ENCODE results near the gene PARP16.
A peak's percentile ranks its signal among the peaks of the same experiment; 100 is the strongest.

Gene PARP16, protein sequence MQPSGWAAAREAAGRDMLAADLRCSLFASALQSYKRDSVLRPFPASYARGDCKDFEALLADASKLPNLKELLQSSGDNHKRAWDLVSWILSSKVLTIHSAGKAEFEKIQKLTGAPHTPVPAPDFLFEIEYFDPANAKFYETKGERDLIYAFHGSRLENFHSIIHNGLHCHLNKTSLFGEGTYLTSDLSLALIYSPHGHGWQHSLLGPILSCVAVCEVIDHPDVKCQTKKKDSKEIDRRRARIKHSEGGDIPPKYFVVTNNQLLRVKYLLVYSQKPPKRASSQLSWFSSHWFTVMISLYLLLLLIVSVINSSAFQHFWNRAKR

DNA sequence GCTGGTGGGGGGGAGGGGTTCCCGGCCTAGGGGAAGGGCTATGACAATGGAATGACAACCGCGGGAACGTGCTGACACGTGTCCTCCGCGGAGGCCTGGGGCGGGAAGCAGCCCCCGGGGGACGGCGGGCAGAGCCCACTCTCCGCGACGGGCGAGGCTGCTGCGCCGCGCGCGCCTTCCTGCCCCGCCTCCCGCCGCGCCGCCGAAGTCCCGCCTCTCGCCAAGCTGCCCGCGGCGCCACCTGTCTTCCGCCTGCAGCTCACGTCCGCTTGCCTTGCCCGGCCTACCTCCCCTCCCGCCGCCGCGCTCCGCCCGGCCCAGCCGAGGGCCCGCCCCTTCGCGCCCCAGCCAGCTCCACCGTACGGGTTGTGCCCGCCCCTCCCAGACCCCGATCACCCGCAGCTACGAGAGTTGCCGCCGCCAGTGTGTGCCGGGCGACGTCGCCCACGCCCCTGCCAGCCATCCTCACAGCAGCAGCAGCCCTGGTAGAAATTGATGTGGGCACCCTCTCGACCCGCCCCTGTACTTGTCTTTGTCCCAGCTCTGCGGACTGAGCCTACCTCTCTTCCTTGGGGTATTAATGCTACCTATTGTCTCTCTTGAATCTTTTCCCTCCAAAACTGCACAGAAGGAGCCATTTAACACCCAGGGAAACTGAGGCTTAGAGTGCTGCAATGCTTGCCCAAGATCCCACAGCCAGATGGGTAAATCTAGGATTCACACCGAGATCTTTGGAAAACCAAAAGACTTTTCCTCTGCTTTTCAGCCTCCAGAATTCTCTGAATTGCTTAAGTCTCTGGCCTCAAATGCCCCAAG is at the start of gene PARP16:
PARP16 (minus strand) TSS at position 180 of the 816 bp plus-strand sequence. CDS start 457 bp downstream, outside the sequence.
- DNase-seq (ENCODE audit: low read depth), result peak; percentile 95

DNA sequence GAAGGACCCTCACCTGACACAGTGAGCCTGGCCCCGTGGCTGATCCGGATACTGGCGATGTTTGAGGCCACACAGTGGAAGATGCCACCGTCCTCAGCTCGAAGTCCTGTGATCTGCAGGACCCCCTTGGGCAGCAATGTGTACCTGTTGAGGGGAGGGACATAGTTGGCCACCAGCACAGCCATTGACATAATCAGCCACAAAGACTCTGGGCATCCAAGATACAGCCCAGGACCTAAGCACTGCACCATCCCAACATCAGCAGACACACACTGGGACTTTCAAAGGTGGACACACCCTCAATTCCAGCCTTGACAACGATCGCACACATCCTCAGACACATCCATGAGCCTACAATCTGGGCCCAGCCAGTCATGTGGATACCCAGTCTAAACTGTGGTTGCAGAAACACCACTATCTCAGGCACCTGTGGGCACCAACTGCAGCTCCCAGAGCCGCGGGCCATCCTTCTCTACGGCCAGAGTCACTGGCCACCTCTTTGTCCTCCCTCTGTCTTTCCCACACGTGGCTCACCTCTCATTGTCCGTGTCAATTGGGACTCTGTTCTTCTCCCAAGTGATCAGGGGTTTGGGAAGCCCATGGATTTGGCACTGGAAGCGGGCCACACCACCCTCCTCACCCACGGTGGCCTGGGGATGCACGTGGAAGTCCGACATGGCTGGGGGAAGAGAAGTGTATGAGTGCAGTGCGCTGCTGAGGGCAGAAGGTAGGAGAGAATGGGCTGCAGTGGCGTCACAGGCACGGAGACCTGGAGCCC is 48.8 kb upstream of the PARP16 start:
- DNase-seq (ENCODE audit: low read depth), result no peak

DNA sequence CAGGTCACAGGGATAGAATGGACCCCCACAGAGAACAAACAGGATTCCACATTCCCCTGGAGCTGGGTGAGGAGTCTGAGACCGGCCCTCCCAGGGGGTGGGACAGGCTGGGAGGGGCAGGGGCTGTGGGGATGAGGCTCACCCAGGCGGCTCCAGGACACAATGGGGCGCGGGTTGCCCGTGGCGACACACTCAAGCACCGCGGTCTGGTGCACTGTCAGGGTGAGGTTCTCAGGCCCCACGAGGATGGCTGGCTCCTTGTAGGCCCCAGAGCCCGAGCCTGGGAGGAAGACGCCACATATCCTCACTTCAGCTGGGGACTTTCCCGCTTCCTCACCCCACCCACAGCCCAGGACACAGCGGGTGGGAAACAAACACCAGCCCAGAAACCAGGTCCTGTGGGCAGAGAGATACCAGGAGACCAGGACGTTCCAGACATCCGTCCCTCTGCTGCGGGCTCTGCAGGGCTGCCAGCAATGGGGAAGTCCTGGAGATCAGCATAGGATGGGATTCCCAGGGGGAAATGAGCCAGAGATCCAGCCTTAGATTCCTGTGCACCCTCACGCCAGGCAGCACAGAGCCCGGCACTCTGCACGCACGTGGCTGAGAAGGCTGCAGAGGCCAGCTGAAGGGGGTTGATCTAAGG is 48.0 kb upstream of the PARP16 start:
- no peak for DNase-seq (ENCODE audit: low read depth)

DNA sequence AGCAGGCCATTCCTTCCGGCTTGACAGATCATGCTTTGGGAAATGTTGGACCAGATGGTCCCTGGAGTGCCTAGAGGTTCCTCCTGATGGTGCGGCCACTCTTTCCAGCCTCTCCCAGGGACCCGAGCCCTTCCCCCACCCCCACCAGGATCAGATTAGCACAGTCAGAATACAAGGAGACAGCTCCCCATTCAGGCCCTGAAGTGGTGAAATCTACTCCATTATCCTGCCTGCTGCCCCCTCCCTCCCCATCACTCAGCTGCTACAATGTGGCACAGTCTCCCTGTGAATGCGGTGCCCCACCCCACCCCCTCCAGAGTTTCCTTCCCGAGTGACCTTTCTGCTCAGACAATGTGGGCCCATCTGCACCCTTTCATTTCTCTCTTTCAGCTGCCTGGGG is 47.2 kb upstream of the PARP16 start:
- no peak for DNase-seq (ENCODE audit: low read depth)

DNA sequence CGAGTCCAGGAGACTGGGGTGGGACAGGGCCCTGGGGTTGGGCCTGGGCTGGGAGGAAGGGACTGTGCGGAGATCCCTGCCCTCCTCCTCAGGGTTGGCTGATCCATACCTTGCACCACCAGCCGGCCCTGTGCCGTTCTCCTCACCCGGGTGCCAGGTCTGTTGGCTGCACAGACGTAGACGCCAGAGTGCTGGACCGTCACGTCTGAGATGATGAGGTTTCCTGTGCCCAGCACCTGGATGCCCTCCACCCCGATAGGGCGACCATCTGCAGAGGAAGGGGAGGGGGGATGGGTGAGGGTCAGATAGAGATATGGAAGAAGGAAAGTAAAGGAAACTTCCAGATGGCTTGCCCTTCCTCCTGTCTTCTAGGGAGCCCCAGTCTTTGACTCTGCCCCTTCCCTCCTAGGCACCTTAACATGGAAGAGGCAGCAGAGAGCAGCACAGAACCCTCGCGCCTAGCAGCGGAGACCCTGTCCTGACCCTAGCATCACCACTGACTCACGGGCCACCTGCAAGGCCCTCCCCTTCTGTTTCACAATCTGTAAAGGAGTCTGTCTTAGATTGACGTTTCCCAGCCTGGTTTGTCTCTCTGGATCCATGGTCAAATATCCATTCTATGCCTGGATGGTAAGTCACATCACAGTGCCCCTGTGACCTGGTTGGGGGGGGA is 46.6 kb upstream of the PARP16 start:
- no peak for DNase-seq (ENCODE audit: low read depth)

DNA sequence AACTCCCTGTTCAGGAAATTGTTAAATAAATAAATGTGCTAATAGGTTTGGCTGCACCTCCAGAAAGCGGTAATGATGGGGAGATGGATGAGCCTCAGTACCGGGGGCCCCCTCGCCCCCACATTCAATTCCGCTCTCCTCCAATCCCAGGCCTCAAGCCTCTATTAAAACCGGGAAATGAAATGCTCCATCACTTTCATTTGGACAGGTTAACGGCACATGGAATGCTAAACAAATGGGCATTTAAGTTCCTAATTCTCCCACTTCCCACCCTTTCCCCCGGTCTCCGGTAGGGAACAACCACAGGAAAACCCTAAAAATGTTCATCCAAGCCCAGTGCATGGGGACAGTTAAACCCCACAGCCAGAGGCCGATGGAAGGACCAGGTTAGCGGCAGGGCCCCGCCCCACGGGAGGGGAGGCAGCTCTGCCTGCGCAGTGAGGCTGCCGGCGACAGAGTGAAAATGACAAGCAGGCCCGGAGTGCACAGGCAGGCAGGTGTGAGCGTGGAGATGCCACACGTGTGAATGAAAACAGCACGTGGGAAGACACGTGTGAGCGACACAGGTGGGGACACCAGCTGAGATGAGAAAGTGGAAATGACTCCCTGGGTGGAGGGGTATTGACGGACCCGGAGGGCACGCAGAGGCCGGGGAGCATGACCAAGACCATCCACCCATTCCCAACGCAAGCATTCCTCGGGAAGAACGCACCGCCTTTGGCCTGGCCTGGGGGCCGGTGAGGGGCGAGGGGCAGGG is 45.9 kb upstream of the PARP16 start:
- DNase-seq (ENCODE audit: low read depth), result no peak

DNA sequence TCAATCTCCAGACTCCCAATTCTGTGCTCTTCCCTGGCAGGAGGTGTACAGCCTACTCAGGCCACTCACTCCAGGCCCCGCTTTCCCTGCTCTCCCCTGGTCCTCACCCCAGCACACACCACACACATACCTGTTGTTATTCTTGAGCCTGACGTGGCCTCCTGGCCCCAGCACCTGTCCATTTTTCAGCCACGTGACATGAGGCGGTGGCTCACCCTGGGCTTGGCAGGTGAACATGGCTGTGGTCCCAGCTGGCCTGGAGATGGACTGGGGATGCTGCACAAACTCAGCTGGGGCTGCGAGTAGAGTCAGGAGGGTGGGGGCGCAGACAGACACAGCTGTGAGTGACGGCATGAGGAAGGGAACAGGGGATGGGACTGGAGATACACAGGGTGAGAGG is 45.1 kb upstream of the PARP16 start:
- no peak for DNase-seq (ENCODE audit: low read depth)

DNA sequence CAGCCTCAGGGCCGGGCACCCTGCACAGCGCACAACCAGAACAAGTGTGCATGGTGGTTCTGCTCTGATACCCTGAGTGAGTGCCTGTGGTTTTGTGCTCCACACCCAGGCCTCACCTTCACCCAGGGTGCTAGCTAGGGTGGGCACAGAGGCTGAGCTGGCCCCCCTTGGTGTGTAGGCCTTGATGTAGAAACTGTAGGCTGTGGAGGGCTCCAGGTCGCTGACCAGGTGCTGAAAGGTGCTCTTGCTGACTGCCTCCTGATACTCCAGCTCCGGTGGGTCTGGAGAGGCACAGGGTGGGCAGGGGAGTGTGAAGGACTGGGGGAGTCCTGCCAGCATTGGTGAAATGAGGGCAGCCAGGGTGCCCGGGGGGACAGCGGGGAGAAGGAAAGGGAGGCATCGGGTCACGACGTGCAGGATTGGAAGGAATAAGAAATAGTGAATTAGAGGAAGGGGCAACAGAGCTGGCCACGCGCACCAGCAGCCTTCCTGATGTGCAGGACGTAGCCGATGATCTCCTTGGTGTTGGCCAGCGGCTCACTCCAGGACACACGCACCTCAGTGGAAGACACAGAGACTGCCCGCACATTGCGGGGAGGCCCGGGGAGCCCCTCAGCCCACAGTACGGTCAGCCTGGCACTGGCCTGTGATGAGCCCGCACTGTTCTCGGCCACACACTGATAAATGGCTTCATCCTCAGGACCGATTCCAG is 44.4 kb upstream of the PARP16 start:
- DNase-seq (ENCODE audit: low read depth), result no peak

DNA sequence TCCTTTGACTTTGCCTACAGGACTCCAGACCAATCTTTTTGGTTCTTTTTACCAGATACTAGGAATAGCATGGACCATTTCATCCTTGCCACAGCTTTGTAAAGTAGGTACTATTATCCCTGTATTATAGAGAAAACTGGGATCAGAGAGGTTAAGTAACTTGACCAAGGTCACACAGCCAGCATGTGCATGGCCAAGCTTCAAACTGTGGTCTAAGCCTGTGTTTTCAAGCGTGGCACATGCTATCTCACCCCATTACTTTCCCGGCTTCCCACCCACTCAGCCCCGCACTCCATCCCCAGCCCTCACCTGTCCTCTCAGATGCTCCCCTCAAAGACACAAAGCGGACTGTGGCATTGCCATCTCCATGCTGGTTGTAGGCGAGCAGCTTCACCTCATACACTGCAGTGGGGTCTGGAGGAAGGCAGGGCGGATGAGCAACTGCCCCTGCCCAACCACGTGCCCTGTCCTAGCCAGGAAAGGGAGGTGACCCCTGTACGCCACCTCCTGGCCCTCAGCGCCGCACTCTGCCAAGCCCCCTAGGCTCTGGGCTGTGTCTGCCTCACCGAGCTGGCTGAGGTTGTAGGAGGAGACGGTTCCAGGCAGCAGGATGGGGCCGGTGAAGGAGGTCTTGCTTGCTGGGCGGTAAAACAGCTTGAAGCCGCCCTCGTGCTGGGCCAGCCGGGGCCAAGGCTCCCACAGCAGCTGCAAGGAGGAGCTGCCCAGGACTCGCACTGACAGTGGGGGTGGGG is 43.5 kb upstream of the PARP16 start:
- no peak for DNase-seq (ENCODE audit: low read depth)

DNA sequence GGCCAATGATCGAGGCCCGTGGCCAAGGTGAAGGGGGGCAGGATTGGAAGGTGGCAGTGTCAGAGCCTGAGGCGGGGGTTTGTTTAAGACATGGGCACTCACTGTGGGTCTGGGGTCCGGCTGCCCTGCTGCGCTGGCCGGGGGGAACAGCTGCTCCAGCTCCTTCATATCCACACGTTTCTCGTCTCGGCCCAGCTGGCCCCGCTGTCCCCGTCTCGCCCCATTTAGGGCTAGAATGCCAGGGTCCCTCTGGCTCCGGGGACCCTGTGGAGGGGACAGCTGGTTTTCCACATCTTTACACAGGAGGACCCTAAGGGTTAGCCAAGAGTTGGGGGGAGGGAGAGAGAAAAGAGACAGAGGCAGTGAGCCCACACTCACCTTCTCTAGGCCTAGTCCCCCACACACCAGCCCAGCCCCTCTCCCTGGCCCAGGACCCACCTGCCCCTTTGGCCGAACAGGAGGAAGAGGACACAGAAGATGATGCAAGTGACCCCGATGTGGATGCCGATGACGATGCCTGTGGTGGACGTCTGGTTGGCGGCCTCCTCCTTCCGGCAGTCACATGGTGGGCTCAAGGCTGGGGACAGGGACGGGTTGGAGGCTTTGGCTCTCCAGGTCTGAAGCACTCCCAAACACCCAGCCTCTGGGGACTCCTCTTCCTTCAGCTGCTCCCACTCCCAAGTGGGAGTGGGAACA is 42.8 kb upstream of the PARP16 start:
- no peak for DNase-seq (ENCODE audit: low read depth)

DNA sequence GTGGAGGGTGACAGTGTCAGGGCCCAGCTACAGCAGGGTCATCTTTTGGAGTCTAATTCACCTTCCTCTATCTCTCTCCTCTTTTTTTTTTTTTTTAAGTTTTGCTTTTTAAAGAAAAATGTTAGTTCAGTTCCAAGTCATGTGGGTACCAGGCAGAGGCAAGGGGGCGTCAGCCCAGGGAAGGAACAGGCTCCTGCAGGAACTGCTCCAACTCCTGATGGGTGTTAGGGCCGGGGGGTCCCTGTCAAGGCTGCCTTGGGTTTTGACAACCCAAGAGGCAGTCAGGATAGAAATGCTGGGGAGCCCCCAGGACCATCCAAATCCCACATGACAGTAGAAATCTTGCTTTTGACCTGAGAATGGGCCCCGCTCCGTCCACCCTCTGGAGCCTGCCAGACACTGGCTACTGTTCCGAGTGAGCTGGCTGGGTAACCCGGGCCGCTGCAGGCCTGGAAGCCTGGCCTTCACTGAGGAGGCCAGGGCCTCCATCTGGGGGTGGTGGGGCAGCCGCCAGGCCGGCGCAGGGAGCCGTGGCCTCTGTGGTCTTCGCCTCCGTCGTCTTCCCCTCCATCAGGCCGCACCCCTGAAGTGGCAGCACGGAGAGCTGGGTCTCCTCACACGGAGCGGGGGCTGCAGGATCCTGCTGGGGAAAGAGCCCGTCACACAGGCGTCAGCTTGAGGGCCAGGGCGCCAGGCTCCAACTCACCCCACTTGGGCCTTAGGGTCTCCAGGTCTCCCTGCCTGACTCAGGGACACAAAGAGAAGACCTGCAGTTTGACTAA is 42.0 kb upstream of the PARP16 start:
- no peak for DNase-seq (ENCODE audit: low read depth)

DNA sequence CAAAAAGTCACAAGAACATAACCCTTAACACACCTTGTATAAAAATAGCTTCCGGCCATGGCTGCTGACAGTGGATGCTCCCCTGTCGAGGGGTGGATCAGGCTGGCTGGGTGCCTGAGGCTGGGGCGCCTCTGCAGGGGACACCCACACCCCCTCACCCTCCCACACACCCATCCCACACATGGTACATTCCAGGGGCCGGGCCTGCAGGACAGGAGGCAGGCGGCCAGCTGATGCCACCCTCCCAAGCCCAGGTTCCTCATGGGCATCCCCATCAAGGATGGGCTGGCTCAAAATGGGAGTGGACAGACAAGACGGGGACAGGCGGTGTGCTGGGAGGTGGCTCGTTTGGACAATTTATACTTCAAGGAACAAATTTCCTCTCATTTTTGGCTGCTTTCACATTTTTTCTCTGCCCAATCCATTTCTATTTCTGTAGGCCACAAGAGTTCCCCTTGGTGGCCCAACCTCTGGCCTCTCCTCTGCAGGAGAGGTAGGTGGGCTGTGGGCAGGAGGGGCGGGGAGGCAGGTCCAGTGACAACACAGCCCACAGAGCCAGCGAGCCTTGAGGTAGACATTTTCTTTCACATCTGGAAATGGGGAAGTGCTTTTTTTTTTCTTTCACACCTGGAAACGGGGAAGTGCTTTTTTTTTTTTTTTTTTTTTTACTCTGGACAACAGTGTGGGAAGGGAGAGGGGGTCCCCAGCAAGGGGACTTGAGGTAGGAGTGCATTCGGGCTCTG is 41.1 kb upstream of the PARP16 start:
- no peak for DNase-seq (ENCODE audit: low read depth)

DNA sequence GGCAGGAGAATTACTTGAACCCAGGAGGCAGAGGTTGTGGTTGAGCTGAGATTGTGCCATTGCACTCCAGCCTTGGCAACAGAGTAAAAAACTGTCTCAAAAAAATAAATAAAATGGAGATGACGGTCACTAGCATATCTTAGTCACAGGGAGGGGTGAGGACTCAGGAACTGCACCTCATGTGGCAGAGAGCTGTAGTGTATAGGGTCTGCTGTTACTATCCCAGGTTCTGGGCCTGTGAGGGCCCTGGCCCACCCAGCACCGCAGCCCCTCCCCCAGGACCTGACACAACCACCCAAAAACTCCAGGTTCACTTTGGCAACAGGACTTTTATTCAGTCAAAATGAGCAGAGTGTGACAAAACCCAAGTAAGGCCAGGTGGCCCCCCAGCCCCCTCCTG is 40.1 kb upstream of the PARP16 start:
- DNase-seq (ENCODE audit: low read depth), result no peak

DNA sequence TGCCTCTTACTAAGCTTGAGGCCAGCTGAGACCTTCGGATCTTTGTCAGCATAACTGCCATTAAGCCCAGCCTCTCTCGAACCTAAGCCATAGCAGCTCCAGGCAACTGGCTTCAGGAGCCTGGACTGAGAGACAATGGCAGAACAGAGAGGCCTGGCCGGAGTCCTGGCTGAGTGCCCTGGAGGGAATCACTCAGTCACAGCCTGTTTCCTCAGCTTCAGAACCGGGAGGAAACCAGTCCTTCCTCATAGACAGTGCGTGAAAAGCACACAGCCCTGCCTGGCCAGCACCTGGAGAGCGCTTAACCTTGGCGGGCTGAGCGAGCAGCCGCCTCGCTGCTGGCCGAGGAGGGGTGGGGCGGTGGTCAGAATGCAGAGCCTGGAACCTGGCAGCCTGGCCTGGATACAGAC is 39.4 kb upstream of the PARP16 start:
- DNase-seq (ENCODE audit: low read depth), result no peak

DNA sequence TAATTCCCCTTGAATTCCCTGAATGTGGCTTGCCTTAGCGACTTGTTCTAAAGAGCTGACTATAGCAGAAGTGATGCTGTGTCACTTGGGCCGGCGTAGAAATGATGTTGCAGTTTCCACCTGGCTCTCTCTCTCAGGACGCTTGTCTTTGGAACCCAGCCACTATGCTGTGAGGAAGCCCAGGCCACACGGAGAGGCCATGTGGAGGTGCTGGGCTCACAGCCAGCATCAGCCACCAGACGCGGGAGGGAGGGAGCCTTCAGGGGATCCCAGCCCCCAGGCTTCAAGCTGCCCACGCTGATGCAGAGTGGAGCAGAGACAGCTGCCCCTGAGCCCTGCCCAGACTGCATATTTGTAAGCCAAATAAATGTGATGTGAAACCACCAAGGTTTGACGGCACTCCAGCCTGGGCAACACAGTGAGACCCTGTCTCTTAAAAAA is 36.4 kb upstream of the PARP16 start:
- DNase-seq (ENCODE audit: low read depth), result no peak

DNA sequence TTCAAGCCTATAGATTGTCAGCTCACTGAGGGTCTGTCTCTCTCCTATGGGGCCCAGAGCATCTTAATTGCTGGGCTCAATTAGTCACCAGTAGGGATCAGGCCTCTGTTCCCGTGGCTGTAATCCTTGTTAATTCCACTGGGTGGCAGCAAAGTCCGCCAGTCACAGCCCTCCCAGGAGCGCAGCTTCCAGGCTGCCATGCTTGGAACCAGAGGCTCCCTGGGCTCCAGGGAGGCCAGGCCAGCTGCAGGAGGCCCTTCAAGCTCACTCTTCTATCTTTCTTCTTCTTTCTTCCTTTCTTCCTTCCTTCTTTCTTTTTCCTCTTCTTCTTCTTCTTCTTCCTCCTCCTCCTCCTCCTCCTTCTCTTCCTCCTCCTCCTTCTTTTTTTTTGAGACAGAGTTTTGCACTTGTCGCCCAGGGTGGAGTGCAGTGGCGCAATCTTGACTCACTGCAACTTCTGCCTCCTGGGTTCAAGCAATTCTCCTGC is 32.2 kb upstream of the PARP16 start:
- DNase-seq (ENCODE audit: low read depth), result peak; percentile 72

DNA sequence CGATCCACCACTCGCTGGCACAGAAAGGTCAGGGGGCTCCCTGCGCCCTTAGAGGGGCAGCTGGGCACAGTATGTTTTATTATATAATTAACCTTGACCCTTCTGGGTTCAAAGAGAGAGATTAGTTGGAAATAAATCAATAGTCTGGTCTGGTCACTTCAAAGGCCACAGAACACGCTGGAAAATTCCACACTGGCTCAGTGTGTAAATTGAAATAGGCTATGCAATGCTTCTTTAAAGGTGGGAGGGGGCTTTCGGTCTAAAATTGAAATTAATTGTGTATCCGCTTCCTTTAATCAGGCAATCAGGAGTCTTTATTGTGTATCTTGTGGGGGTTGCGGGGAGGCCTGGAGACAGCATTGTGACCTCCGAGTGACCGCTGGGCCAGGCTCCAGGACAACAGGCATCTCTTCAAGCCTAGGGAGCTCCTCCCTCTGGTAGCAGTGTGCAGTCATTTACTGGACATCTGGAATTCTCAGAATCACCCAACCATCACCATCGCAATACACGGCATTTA is 25.8 kb upstream of the PARP16 start:
- no peak for DNase-seq (ENCODE audit: low read depth)

All from activated T-cell treated with anti-CD3 and anti-CD28 coated beads for 48 hours (primary cell).